Measurements from ENCODE around the gene BLVRA.

GRCh38 chr7:43752411-43752810 lies 6.1 kb upstream of the BLVRA start:
- TF ChIP-seq EP300 (IDR thresholded peaks at IDR 0.05) (no peak), CTCF (IDR thresholded peaks at IDR 0.05) (no peak), POLR2A (IDR thresholded peaks at IDR 0.05; ENCODE audit: low read depth) (no peak), POLR2AphosphoS5 (IDR thresholded peaks at IDR 0.05) (no peak)
